Caco-2 (cell line): ENCODE results near the gene DRC1. TPM values are rescaled to one million over a fixed set of nuclear protein-coding genes. Genes with fewer than 3 reads are reported as not detected.
A peak's percentile ranks its signal among the peaks of the same experiment; 100 is the strongest.

Experiments used
- BruUV-seq: library from RNA; stranded (reverse); fragments of 400-500 nt; replicated peaks from 2 replicates; lab custom pipeline; 2021; lab: Mats Ljungman, UMichigan
- CTCF ChIA-PET: fragments of 300-600 bp; sonication (Branson Sonifier 250); formaldehyde crosslinking; loops from one replicate; lab custom pipeline; 2022; ENCODE audit warnings: antibody characterized with exemption; lab: Charles Lee
- POLR2A ChIA-PET: fragments of 300-600 bp; sonication (Branson Sonifier 250); formaldehyde crosslinking; loops from one replicate; lab custom pipeline; 2022; ENCODE audit warnings: antibody characterized with exemption; lab: Charles Lee
- DNase-seq, 2 experiments: peaks; one replicate each; pipeline versions ENCODE4 v3.0.0 to v3.0.0-alpha.2; 2020 to 2022
- H3K27me3 ChIP-seq: replicated peaks from 2 replicates; pipeline ENCODE4 v1.6.0; 2011; ENCODE audit warnings: low read length; ENCODE audit not compliant: control insufficient read depth, insufficient read depth
- H3K36me3 ChIP-seq: 2 replicates; pipeline ENCODE4 v1.5.1; 2011; ENCODE audit warnings: low read length; ENCODE audit not compliant: control insufficient read depth, insufficient read depth
- H3K4me1 ChIP-seq: fragments of 250-450 bp; sonication (Bioruptor Pico); 2 replicates; pipeline ENCODE4 v1.5.1; 2020; ENCODE audit warnings: mild to moderate bottlenecking
- H3K4me3 ChIP-seq: 2 replicates; pipeline ENCODE4 v1.5.1; 2011; ENCODE audit warnings: low read depth, mild to moderate bottlenecking, control low read depth, low read length
- H3K9me3 ChIP-seq: fragments of 250-450 bp; sonication (Bioruptor Pico); 2 replicates; pipeline ENCODE4 v1.5.1; 2020; ENCODE audit warnings: mild to moderate bottlenecking, moderate library complexity
- H3K27ac Mint-ChIP-seq: one replicate; pipeline ENCODE4 v1.8.0; 2022; ENCODE audit warnings: mixed read lengths; ENCODE audit not compliant: unreplicated experiment
- H3K27me3 Mint-ChIP-seq: one replicate; pipeline ENCODE4 v1.8.0; 2022; ENCODE audit warnings: mixed read lengths; ENCODE audit not compliant: insufficient read depth, unreplicated experiment
- H3K36me3 Mint-ChIP-seq: one replicate; pipeline ENCODE4 v1.8.0; 2022; ENCODE audit warnings: mild to moderate bottlenecking, mixed read lengths; ENCODE audit not compliant: insufficient read depth, unreplicated experiment
- H3K4me1 Mint-ChIP-seq: one replicate; pipeline ENCODE4 v1.8.0; 2022; ENCODE audit warnings: low read depth, mixed read lengths; ENCODE audit not compliant: unreplicated experiment
- H3K4me3 Mint-ChIP-seq: one replicate; pipeline ENCODE4 v1.8.0; 2022; ENCODE audit warnings: mild to moderate bottlenecking, moderate library complexity, mixed read lengths; ENCODE audit not compliant: unreplicated experiment
- H3K9me3 Mint-ChIP-seq: one replicate; pipeline ENCODE4 v1.8.0; 2022; ENCODE audit warnings: mixed read lengths; ENCODE audit not compliant: unreplicated experiment
- CTCF ChIP-seq, 2 experiments: fragments of 200-600 bp in 1 of 2; IDR thresholded peaks; 1 replicate in 1 of 2; 2 replicates in 1 of 2; pipeline versions ENCODE4 v1.5.1 to v1.8.0; 2011 to 2022; ENCODE audit warnings: antibody characterized with exemption in 1 of 2, control low read depth in 1 of 2, inconsistent platforms in 1 of 2, low read depth in 1 of 2, low read length in 1 of 2, mild to moderate bottlenecking in 1 of 2, moderate library complexity in 1 of 2; ENCODE audit not compliant: insufficient read depth in 1 of 2, severe bottlenecking in 1 of 2, unreplicated experiment in 1 of 2
- intact Hi-C: fragments of 100-400 bp; cut with micrococcal nuclease; formaldehyde crosslinking; loops from one replicate; pipeline ENCODE4 v1.10.0; 2022; ENCODE audit not compliant: unreplicated experiment
- total RNA-seq: library from RNA; stranded (reverse); gene quantifications from 2 replicates; pipeline ENCODE4 v1.2.3, GENCODE V29; 2022

The DRC1 gene
- total RNA-seq, 1 experiment from 2014 or later = 1.1 TPM

- Histone ChIP-seq H3K27me3 (no peaks in the 10 kb centered on the region), H3K4me1 (peaks cover 61% of the 10 kb centered on the region), H3K4me3 (no peak overlapping the region), H3K9me3 (no peaks in the 10 kb centered on the region), H3K36me3 (no peaks in the 10 kb centered on the region)
- Mint-ChIP-seq H3K27me3 (no peaks in the 10 kb centered on the region), H3K27ac (peak overlapping the region; percentile 34), H3K36me3 (peaks cover 25% of the 10 kb centered on the region), H3K4me3 (no peak overlapping the region), H3K9me3 (no peaks in the 10 kb centered on the region), H3K4me1 (peaks cover 27% of the 10 kb centered on the region)
- POLR2A ChIA-PET = interaction anchor here (0.5 kb wide), 1 partner anchor 210 kb away, joined by 5 read pairs; no protein-coding TSS in a partner anchor
- intact Hi-C loops = no loop called here
- CTCF ChIA-PET = no interaction called here
- peak in 1 of 2 experiments; percentile 19 for DNase-seq
- BruUV-seq = no TSS peak
- TF ChIP-seq CTCF (IDR thresholded peaks at IDR 0.05; ENCODE audit: insufficient read depth in 1 of 2, low read depth in 1 of 2, low read length in 1 of 2, severe bottlenecking in 1 of 2, unreplicated experiment in 1 of 2) = no peak
These were observed 58.9 kb downstream of the DRC1 start for GRCh38 chr2:26460613-26461031.

- no peaks in the 10 kb centered on the region for H3K27me3 ChIP-seq
- no TSS peak for BruUV-seq
- no peak for TF ChIP-seq CTCF (IDR thresholded peaks at IDR 0.05; ENCODE audit: insufficient read depth in 1 of 2, low read depth in 1 of 2, low read length in 1 of 2, severe bottlenecking in 1 of 2, unreplicated experiment in 1 of 2)
- no peaks in the 10 kb centered on the region for H3K9me3 ChIP-seq
- ChIA-PET CTCF (interaction anchor here (0.6 kb wide), 1 partner anchor 273 kb away, joined by 5 read pairs; no protein-coding TSS in a partner anchor), POLR2A (no interaction called here)
- H3K4me1 ChIP-seq = peaks cover 51% of the 10 kb centered on the region
- H3K9me3 Mint-ChIP-seq = no peaks in the 10 kb centered on the region
- DNase-seq = peak in 1 of 2 experiments; percentile 30
- H3K36me3 Mint-ChIP-seq = peaks cover 25% of the 10 kb centered on the region
- peak overlapping the region; percentile 91 for H3K27ac Mint-ChIP-seq
- H3K36me3 ChIP-seq = no peaks in the 10 kb centered on the region
- intact Hi-C loops = no loop called here
- no peak overlapping the region for H3K4me3 ChIP-seq
- H3K4me1 Mint-ChIP-seq = peaks cover 19% of the 10 kb centered on the region
- no peaks in the 10 kb centered on the region for H3K27me3 Mint-ChIP-seq
- H3K4me3 Mint-ChIP-seq = no peak overlapping the region
These were observed 59.9 kb downstream of the DRC1 start for GRCh38 chr2:26461601-26462023.

GRCh38 chr2:26462100-26462499 lies 60.4 kb downstream of the DRC1 start:
- Histone ChIP-seq H3K36me3 (no peaks in the 10 kb centered on the region), H3K4me1 (peaks cover 46% of the 10 kb centered on the region), H3K27me3 (no peaks in the 10 kb centered on the region), H3K4me3 (no peak overlapping the region), H3K9me3 (no peaks in the 10 kb centered on the region)
- no peak for TF ChIP-seq CTCF (IDR thresholded peaks at IDR 0.05; ENCODE audit: insufficient read depth in 1 of 2, low read depth in 1 of 2, low read length in 1 of 2, severe bottlenecking in 1 of 2, unreplicated experiment in 1 of 2)
- peaks cover 19% of the 10 kb centered on the region for H3K4me1 Mint-ChIP-seq
- H3K4me3 Mint-ChIP-seq = no peak overlapping the region
- BruUV-seq = no TSS peak
- H3K27ac Mint-ChIP-seq = peak overlapping the region; percentile 91
- no peaks in the 10 kb centered on the region for H3K27me3 Mint-ChIP-seq
- POLR2A ChIA-PET = no interaction called here
- CTCF ChIA-PET = interaction anchor here (0.6 kb wide), 1 partner anchor 273 kb away, joined by 5 read pairs; no protein-coding TSS in a partner anchor
- H3K36me3 Mint-ChIP-seq = peaks cover 21% of the 10 kb centered on the region
- peak in 1 of 2 experiments; percentile 27 for DNase-seq
- H3K9me3 Mint-ChIP-seq = no peaks in the 10 kb centered on the region
- intact Hi-C loops = no loop called here
